Activated T-cell treated with anti-CD3 and anti-CD28 coated beads for 24 hours (primary cell): ENCODE measurements around the gene VSIG8.

ENCODE experiments used
- DNase-seq: peaks from one replicate; pipeline ENCODE4 v3.0.0-alpha.2; 2020; ENCODE audit warnings: low read depth

The VSIG8 gene

DNA sequence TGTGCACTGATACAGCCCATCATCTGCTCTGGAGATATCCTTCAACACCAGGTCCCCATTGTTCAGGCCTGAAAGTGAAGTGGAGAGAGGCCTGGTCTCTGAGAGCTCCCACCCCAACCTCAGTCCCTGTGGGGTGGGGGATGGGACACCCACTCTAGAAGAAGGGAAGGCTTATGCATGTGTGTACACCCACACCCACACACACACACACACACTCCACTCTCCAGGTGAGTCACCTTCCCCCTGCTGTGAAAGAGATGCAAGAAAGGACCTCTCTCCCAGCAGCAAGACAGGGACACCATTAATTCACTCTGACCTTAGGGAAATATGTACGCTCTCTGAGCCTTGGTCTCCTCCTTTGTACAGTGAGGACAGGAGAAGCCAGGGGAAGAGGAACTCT, 5.9 kb downstream of the VSIG8 start:
- DNase-seq, result no peak

DNA sequence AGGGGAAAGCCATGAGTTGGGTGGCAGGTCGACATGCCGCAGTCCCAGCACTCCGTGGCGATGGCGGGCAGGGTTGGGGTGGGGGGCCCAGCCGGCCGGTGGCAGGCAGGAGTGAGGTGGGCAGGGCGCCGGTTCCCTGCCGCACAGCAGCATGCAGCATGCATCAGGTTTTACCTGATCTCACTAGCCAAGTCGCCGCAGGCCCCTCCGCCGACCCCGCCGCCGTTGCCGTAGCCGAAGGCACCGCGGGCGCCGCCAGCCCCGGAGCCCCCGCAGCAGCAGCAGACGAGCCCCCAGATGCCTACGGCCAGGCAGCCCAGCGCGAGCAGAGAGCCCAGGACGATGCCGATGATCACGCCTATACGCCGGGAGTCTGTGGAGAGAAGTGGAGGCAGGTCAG, 6.7 kb downstream of the VSIG8 start:
- no peak for DNase-seq

DNA sequence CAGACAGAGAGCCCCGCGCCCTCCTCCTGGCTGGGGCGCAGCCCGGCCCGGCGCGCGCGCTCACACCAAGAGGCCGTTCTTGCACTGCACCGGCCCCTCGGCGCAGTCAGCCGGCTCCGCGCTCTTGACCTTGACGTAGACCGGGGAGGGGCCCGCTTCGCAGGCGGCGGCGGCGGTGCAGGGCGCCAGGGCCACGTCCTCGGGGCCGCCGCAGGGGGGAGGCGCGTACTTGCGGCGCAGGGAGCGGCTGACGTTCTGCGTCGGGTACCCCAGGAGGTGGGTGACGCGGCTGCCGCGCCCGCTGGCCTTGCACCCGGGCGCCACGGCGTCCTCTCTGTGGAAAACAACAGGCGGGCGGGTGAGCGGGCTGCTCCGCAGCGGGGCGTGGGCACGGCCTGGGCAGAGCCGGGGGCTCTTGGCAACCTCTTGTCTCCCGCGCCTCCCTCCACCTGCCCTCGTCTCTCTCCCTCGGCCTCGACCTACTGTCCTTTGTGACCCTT, 7.7 kb downstream of the VSIG8 start:
- DNase-seq, result peak; percentile 66

DNA sequence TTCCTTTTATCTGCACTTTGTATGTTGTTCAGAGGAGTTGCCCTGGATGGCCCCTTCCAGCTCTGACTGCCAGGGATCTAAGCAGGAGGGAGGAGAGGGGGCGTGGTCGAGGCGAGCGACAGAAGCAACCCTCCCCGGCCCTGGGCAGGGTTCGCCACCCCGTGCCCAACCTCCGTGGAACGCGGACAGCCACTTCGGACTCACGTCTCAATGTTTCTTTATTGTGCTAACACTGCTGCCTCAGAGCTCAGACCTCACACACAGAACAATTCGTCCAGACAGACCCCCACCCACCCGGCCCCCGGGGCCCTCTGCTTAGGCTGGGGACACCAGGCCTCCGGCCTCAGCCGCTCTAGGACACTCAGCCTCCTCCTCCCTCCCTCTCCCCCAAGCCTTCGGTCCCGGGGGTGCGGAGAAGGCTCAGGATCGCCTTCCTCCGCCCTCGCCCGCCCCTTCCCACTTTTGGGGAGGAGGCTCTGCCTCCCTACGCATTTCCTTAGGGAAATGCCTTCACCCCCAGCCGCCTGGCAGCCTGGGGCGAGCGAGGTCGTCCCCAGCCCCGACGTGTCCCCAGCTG, 8.3 kb downstream of the VSIG8 start:
- no peak for DNase-seq

DNA sequence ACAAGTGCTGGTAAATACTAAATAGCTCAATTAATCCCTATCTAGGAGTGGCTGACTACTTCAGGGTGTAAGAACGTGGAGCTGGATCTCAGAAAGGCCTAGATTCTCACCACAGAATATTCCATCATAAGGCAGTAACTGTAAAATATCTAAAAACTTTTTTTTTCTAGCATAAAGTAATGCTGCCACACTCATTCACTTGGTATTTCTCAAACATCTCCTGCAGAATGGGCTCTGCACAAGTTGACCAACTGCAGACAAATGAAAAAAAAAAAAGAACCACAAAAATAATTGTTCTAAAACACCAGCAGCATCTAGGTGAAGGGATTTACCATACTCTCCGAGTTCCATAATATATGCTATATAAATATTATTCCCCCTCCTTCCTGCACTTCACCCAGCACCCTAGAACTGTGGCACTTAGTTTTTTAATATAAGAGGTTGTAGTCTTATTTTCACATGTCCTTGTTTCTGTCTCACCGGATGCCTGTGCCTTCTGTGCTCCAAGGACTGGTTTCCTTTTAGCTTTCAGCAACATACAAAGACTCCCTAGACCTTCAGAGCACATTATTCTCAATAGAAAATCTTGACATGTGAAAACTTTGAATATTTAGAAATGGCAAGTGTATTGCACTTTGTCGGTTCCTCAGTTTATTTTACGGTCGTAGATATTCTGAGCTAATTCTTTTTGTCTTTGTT, 8.9 kb downstream of the VSIG8 start:
- no peak for DNase-seq

DNA sequence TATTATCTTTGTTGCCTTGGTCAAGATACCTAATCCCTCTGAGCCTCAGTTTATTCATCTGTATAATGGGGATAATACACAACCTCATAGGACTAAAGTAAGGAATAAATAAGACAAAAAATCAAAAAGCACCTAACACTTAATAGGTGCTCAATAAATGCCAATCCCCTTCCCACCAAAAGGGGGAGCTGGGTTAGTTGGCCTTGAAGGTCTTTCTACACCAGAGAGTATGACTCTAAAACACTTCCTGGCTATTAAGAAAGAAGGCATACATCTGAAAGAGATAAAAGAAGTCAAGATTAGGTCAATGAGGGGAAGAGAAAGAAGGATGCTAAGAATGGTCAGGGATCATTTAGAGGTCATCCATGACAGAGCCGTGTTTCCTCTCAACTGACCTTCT, 11.1 kb downstream of the VSIG8 start:
- no peak for DNase-seq

DNA sequence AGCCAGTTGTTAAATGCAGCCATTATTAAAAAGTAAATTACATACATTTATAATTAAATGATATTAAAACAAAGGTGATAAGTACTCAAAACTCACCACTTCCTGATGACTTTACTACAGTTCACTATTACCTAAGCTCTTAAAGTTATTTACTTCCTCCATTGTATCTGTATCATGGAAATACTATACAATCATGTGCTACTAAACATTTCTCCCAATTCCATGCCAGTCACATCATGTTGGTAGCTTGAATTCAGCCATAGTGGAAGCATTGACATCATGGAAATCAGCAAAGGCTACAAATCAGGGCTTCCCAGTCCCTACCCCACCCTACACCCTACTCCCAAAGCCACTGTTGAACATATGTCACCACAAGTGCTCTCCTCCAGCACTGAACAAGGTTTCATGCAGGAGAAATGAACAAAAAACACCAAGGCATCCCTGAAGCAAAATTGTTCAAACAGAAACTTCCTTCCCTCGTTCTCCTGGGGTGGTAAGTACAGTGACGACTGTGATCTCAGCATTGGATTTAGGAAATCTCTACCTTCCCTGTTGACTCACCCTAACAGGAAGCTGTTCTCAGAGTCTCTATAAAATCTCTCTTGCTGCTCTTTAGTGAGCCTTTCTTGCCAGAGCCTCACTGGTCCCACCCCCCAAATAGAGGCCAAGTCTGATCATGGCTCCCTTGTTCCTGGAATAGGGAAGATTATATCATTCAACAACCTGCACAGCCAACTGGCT, 12.7 kb downstream of the VSIG8 start:
- DNase-seq, result no peak

DNA sequence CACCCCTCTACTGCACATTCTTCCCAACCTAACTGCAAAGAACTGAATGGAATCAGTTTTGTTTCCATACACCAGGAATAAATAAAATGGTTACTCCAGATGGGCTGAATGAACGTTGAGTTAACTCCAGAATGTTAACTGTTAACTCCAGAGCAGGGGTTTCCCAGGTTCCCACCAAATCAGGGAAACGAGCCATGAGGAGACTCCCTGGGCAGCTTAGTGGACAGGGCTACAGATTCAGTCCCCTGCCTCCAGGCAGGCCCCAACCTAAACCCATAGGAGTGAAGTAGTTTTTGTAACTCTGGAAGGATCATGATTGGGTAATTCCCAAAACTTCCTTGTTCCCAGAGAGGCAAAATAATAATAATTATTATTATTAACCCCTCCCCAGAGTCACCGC, 14.1 kb downstream of the VSIG8 start:
- DNase-seq, result no peak

DNA sequence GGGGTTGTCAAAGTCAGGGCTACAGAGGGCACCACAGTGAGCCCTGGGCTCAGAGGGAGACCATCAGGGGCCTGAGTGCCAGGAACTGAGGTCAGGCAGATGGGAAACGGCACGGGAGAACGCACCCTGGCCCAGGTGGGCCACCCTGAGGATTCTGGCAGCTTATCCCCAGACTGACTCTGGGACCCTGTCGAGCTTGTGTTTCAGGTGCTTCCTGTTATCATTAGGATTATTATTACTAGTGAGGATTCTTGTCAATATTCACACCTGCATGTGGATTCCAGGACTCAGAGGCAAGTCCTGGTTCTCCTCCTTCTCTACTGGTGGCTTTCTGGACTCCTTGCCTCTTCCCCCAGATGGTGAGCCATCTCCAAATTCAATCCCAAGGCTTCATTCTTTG, 15.2 kb downstream of the VSIG8 start:
- DNase-seq, result no peak

DNA sequence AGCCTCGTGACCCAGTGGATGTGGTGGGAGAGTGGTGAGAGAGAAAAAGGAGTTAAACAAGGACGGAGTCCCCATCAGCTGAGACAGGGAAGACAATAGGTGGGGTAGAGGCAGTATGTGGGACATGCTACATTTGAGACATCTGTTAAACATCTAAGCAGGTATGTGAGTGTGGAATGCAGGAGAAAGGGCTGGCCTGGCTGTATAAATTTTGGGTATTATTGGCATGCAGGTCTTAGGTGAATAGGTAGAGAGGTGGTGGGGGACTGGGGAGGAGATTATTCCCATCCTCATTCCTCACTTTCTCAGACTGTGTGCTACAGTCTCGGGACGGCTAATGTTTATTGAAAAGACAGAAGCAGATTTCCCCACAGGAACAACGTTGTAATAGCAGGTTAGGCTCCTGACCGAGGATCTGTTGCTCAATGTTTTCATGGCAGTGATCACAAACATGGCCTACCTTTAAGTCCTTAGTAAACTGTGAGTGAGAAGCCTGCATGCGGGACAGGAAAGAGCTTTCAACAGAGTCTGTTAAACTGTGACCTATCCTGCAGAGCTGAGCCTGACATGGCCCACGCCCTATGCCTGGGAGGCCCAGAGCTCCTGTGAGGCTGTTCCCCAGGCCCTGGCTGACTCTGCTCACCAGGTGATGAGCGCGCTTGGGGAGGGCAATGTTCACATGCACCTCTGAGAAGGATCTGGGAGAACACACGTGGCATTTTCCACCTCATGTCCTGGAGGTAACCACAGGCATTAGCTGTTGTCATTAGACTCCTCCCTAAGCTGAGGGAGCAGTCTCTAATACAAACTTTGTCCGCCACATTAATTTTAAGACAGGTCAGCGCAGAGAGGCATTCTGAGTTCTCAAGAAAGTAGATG, 16.5 kb downstream of the VSIG8 start:
- DNase-seq, result no peak

DNA sequence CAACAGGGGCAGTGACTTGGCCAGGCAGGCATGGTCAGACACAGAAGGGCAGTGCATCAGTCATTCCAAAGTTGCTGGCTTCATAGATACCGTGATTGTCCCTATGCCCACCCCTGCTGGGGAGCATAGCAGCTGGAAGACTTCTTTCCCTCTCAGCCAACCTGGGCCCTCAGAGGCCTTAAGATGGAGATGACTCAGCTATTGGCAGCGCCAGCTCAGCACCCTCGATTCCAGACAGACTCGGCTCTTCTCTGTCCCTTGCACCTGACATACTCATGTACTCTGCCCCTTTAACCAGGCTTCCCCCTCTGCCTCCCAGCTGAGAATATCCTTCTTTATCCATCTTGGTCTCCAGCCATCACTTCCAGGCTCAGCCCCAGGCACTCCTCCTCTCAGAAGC, 19.0 kb downstream of the VSIG8 start:
- no peak for DNase-seq

DNA sequence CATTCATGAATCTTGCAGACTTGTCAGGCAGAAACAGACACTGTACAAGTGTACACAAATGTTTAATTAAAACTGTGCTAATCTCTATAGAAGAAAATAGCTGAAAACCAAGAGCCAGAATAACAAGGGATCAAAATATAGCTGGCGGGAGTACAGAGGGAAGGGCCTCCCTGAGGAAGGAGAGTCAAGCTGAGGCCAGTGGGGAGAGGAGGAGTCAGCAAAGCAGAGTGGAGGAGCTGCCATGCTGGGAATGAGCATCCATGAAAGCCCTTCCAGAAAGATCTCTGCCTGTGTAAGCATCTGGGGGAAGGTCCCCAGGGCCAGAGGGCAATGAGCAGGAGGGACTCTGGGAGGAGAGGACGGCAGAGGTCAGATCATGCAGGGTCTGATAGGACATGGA, 20.7 kb downstream of the VSIG8 start:
- DNase-seq, result no peak

DNA sequence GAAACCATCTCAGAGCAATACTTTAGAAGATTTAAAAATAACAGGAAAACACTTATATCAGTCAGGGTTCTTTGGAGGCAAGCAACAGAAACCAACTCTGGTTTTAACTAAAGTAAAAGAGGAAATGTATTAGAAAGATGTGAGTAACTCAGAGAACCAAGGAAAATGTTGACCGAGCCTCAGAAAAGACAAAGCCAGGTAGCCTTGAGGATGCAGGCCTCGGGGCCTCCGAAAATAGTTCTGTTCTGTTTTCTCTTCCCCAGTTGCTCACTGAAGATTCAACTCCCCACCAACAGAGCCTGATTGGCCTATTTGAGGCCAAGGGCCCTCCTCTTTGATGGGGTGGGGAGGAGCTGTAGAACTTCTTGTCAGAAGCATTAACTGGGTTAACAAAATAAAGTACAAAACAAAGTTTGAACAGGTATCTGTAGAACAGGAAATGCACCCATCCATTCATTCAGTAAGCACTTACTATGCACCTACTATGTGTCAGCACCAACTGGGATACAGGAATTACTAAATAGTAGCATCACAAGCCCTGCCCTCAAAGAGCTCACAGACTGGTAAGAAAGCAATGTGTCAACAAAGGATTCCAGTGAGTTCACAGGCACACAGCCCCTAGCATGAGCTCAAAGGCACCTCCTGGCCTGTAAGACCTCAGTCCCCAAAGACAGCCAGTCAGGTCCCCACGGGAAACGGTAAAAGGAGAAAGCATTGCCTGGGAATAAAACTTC, 23.2 kb downstream of the VSIG8 start:
- DNase-seq, result no peak

DNA sequence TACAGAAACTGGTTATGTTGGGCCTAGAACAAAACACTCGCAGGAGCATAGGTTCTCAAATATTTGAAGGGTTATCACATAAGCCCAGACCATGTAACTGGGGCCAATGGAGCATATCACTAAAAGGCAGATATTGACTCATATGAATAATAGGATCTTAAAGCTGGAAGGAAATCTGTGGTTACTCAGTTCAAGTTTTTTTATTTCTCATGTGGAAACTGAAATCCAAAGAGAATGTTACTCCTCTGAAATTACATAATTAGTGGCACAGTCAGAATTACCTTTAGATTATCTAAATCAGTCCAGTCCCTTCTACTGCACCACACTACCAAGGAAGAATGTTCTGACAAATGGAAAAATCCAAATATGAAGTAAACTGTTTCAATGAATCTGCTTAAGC, 23.7 kb downstream of the VSIG8 start:
- DNase-seq, result no peak

DNA sequence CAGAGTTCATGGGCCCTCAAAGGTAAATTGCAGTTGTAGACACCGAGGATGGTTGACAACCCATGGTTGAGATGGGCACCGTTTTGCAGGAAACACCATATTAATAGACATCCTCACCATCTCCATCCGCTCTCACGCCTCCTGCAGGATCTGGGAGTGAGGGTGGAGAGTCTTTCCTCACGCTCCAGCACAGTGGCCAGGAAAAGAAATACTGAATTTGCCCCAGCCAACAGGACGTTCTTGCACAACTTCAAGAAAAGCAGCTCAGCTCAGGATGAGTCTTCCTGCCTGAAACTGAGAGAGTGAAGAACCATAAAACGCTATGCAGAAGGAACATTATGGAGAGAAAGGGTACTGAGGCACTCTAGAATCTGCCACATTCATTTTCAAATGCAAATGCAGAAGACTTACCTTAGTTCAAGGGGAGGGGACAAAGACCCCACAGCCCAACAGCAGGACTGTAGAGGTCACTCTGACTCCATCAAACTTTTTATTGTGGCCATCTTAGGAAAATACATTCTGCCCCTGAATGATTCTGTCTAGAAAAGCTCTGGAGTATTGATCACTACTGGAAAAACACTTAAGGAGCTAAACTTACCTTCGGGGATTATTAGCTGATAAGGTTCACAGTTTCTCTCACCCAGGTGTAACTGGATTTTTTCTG, 26.5 kb downstream of the VSIG8 start:
- no peak for DNase-seq

DNA sequence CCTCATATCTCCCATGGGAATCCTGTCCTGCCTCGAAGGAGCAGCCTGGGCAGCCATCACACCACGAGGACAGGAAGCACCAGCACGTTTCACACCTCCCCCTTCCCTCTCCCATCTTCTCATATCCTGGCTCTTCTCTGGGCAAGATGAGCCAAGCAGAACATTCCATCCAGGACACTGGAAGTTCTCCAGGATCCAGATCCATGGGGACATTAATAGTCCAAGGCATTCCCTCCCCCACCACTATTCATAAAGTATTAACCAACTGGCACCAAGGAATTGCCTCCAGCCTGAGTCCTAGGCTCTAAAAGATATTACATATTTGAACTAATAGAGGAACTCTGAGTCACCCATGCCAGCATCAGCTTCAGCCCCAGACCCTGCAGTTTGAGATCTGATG, 27.1 kb downstream of the VSIG8 start:
- no peak for DNase-seq

DNA sequence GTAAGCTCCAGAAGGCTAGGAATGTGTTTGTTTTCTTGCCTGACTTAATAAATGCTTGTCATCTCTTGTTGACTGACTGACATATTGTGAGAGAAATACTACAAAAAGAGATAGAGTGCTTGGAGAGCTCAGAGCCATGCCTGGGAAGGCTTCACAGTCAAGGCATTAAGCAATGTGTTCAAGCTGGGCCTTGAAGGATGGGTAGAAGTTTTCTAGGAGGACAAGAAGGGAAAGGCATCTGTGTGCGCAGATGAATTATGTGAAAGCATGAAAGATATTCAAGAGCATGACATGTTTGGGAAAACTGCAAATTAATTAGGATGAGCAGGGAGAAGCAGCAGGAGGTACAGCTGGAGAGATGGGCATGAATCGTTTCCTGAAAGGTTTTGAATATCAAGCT, 30.1 kb downstream of the VSIG8 start:
- no peak for DNase-seq

DNA sequence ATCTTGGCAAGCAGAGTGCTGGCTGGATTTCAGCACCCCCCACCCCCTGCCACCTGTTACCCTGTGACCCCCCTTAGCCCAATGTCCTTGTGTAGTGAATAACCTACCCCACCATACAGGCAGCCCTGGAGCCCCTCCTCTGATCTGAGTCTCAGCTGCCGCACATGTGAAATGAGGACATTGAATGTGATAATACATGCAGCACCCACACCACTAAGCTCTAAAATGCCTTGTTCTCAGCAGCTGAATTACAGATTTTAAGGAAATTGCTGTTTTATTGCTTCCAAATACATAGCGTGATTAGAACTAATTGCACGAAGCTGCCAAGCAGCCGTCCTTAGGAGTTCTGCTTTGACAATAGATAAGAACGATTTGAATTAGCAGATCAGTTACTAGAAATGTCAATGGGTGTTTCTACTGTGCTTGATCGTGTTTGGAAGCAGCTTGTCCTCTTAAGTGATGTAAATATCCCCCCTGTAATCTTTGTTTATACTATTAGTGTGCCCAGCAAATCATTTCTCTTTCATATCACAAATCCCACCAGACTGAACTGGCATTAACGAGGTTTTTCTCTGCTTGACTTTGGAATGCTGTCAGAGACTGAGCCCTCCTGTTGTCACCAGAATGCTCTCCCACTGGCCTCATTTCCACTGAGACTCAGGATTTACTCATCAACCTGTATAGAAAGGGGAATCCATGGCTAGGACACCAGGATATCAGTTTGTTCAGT, 30.9 kb downstream of the VSIG8 start:
- DNase-seq, result no peak

DNA sequence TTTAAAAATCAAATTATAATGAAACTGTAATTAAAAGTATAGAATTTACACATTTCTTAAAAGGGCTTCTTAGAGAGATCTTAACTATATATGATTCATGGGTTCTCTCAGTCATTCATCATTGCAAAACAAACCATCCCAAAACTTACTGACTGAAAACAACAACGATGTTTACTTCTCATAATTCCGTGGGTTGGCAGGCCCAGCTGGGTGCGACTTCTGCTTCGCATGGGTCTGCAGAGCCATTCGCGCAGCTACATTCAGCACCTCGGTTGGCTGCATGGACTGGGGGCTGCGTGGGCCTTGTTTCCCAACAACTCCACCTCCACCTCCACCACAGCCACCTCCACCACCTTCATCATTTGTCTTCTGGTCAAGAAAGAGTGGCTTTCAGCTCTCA, 31.7 kb downstream of the VSIG8 start:
- no peak for DNase-seq

DNA sequence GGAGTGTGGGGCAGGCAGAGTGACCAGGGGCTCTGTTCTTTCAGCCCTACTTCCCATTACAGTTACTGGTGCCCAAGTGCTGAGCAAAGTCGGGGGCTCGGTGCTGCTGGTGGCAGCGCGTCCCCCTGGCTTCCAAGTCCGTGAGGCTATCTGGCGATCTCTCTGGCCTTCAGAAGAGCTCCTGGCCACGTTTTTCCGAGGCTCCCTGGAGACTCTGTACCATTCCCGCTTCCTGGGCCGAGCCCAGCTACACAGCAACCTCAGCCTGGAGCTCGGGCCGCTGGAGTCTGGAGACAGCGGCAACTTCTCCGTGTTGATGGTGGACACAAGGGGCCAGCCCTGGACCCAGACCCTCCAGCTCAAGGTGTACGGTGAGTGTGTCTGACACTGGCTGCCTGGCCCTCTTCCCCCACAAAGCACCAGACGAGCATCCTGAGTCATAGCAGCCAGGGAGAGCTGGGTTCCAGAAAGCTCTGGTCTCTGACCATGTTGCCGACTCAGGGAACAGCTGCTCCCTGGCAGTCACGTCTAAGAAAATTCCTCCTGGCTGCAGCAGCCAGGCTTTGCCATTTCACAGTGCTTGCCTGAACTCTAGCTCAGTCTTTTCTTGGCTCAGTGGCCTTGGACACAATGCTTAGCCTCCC, 32.5 kb downstream of the VSIG8 start:
- no peak for DNase-seq
